SK-N-SH (cell line): ENCODE measurements around the gene DDI2. TPM values are rescaled to one million over a fixed set of nuclear protein-coding genes. Genes with fewer than 3 reads are reported as not detected.

ENCODE experiments used
- CTCF ChIA-PET: fragments of 300-600, 350-600 bp; formaldehyde crosslinking; extraction: SDS; loops from one replicate; lab custom pipeline; 2021; lab: Yijun Ruan, JAX
- POLR2A ChIA-PET: fragments of 350-600 bp; sonication (Branson Sonifier 250); formaldehyde crosslinking; extraction: SDS; loops from one replicate; lab custom pipeline; 2020; ENCODE audit warnings: antibody characterized with exemption, inconsistent platforms; lab: Yijun Ruan, JAX
- DNase-seq: peaks from one replicate; pipeline ENCODE4 v3.0.0; 2012
- H2AFZ ChIP-seq: fragments of 200-600 bp; sonication (generic); 2 replicates; pipeline ENCODE4 v1.8.1; 2016; ENCODE audit warnings: antibody characterized with exemption, mild to moderate bottlenecking, low read depth
- H3F3A ChIP-seq: fragments of 200-600 bp; sonication (generic); replicated peaks from 2 replicates; pipeline ENCODE3; 2016; ENCODE audit warnings: antibody characterized with exemption, mild to moderate bottlenecking; ENCODE audit not compliant: insufficient read depth
- H3K27ac ChIP-seq, 2 experiments: fragments of 200-500 bp in 1 of 2; fragments of 200-600 bp in 1 of 2; sonication (Bioruptor generic) in 1 of 2; sonication (generic), shearing (Covaris generic) in 1 of 2; 2 replicates each; pipeline versions ENCODE4 v1.5.1 to v1.6.1; 2014 to 2016; ENCODE audit warnings: low read depth in 2 of 2, inconsistent platforms in 1 of 2, low read length in 1 of 2, mild to moderate bottlenecking in 1 of 2, mixed read lengths in 1 of 2
- H3K27me3 ChIP-seq: fragments of 200-600 bp; sonication (generic), shearing (Covaris generic); 2 replicates; pipeline ENCODE4 v1.6.1; 2016; ENCODE audit warnings: mixed run types; ENCODE audit not compliant: insufficient read depth
- H3K36me3 ChIP-seq, 2 experiments: fragments of 200-500 bp in 1 of 2; fragments of 200-600 bp in 1 of 2; sonication (Bioruptor generic) in 1 of 2; sonication (generic) in 1 of 2; replicated peaks in 1 of 2; 2 replicates each; pipeline versions ENCODE3 to v1.5.1; 2014 to 2016; ENCODE audit warnings: low read length in 1 of 2, mild to moderate bottlenecking in 1 of 2; ENCODE audit not compliant: insufficient read depth in 2 of 2, control insufficient read depth in 1 of 2
- H3K4me1 ChIP-seq, 2 experiments: fragments of 200-500 bp in 1 of 2; fragments of 200-600 bp in 1 of 2; sonication (Bioruptor generic) in 1 of 2; sonication (generic), shearing (Covaris generic) in 1 of 2; 2 replicates each; pipeline versions ENCODE4 v1.5.1 to v1.6.1; 2014 to 2016; ENCODE audit warnings: low read depth in 1 of 2, low read length in 1 of 2, mixed run types in 1 of 2; ENCODE audit not compliant: insufficient read depth in 2 of 2, control insufficient read depth in 1 of 2
- H3K4me2 ChIP-seq: fragments of 200-600 bp; sonication (generic), shearing (Covaris generic); 2 replicates; pipeline ENCODE4 v1.6.1; 2017; ENCODE audit warnings: mixed run types
- H3K4me3 ChIP-seq, 2 experiments: fragments of 200-500 bp in 1 of 2; fragments of 200-600 bp in 1 of 2; sonication (Bioruptor generic) in 1 of 2; sonication (generic), shearing (Covaris generic) in 1 of 2; 2 replicates each; pipeline versions ENCODE4 v1.5.1 to v1.8.1; 2014 to 2016; ENCODE audit warnings: low read depth in 2 of 2, inconsistent platforms in 1 of 2, low read length in 1 of 2, mild to moderate bottlenecking in 1 of 2, mixed read lengths in 1 of 2, moderate library complexity in 1 of 2
- H3K79me2 ChIP-seq: fragments of 200-600 bp; sonication (generic); 2 replicates; pipeline ENCODE4 v1.8.1; 2017; ENCODE audit warnings: mild to moderate bottlenecking; ENCODE audit not compliant: insufficient read depth
- H3K9ac ChIP-seq: fragments of 200-600 bp; sonication (generic); 2 replicates; pipeline ENCODE4 v1.6.1; 2017; ENCODE audit warnings: mixed run types
- H3K9me2 ChIP-seq: fragments of 200-600 bp; sonication (generic); 2 replicates; pipeline ENCODE4 v1.6.1; 2017; ENCODE audit warnings: mixed run types
- H3K9me3 ChIP-seq: fragments of 200-600 bp; sonication (generic); 2 replicates; pipeline ENCODE4 v1.6.1; 2017; ENCODE audit warnings: mixed run types, mild to moderate bottlenecking, moderate library complexity
- H4K20me1 ChIP-seq: fragments of 200-600 bp; sonication (generic); 2 replicates; pipeline ENCODE4 v1.6.1; 2017; ENCODE audit warnings: mild to moderate bottlenecking, mixed run types; ENCODE audit not compliant: insufficient read depth
- ELF1 ChIP-seq: IDR thresholded peaks from 2 replicates; pipeline ENCODE4 v1.4.0; 2012
- FOSL2 ChIP-seq: IDR thresholded peaks from 2 replicates; pipeline ENCODE4 v1.4.0; 2012; ENCODE audit warnings: low read depth, mild to moderate bottlenecking, moderate library complexity, borderline replicate concordance
- FOXM1 ChIP-seq: IDR thresholded peaks from 2 replicates; pipeline ENCODE4 v1.4.0; 2012; ENCODE audit warnings: low read depth, mild to moderate bottlenecking
- IRF3 ChIP-seq: fragments of 150-350 bp; IDR thresholded peaks from 2 replicates; pipeline ENCODE4 v1.6.1; 2016; ENCODE audit warnings: mild to moderate bottlenecking, low read depth, low read length
- JUND ChIP-seq: IDR thresholded peaks from 2 replicates; pipeline ENCODE4 v1.4.0; 2012
- NFIC ChIP-seq: IDR thresholded peaks from 2 replicates; pipeline ENCODE4 v1.4.0; 2012; ENCODE audit warnings: borderline replicate concordance
- NRF1 ChIP-seq: IDR thresholded peaks from 2 replicates; pipeline ENCODE4 v1.6.1; 2012; ENCODE audit warnings: low read depth, mild to moderate bottlenecking, low read length
- RCOR1 ChIP-seq: fragments of 150-350 bp; IDR thresholded peaks from 2 replicates; pipeline ENCODE4 v1.6.1; 2017; ENCODE audit warnings: antibody characterized with exemption, low read length
- RFX5 ChIP-seq: IDR thresholded peaks from 2 replicates; pipeline ENCODE4 v1.6.1; 2012; ENCODE audit warnings: mild to moderate bottlenecking, improper control_type of control experiment, low read length
- RXRA ChIP-seq: IDR thresholded peaks from 2 replicates; pipeline ENCODE4 v1.4.0; 2012; ENCODE audit warnings: low read depth, mild to moderate bottlenecking, borderline replicate concordance
- ZBTB33 ChIP-seq: IDR thresholded peaks from 2 replicates; pipeline ENCODE4 v1.4.0; 2012; ENCODE audit warnings: low read depth, borderline replicate concordance
- WGBS: methylation state at CpG from one replicate; pipeline ENCODE4 v1.1.6; 2017; ENCODE audit warnings: low lambda C conversion rate; 5-methylcytosine and 5-hydroxymethylcytosine counted together
- polyA plus RNA-seq, 3 experiments: library from polyadenylated mRNA; depleted of rRNA; stranded (reverse); fragments of >200 nt; gene quantifications; 2 replicates each; pipeline ENCODE4 v1.2.3, GENCODE V29; 2012
- TF ChIP-seq, protein P1 (sequence below): IDR thresholded peaks from 2 replicates; pipeline ENCODE4 v1.4.0; 2012; ENCODE audit warnings: low read depth

DDI2 gene
- polyA plus RNA-seq, 1 of the 3 experiments (the other 2 are of a cell fraction): 2.8 TPM

DNA sequence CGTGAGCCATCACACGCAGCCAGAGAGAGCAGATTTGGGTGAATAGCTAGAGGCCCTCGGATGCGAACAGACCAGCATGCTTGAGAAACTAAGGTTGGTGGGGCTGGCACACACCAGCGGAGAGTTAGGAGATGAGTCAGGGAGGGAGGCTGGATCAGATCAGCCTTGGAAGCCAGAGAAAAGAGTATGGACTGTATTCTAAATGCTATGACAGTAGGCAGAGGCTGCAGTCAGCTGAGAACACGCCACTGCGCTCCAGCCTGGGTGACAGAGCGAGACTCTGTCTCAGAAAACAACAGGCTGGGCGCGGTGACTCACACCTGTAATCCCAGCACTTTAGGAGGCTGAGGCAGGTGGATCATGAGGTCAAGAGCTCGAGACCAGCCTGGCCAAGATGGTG is 62.9 kb downstream of the DDI2 start:
- peaks cover 10% of the 10 kb centered on the region for H3F3A ChIP-seq
- WGBS: 74% methylated on average over 6 of the region's 11 CpGs
- ChIA-PET POLR2A (no interaction called here), CTCF (interaction anchor here (1.3 kb wide), 1 partner anchor 60 kb away, joined by 3 read pairs; no protein-coding TSS in a partner anchor)
- peaks cover 0 to 8% of the 10 kb centered on the region in 2 experiments; a peak in 1 of 4 replicates for H3K4me1 ChIP-seq
- no peaks in the 10 kb centered on the region for H4K20me1 ChIP-seq
- no peak for DNase-seq
- peaks cover 7% of the 10 kb centered on the region for H3K79me2 ChIP-seq
- no peaks in the 10 kb centered on the region for H3K36me3 ChIP-seq
- no peaks in the 10 kb centered on the region for H3K9me2 ChIP-seq
- no peak overlapping the region for H2AFZ ChIP-seq
- no peaks in the 10 kb centered on the region for H3K27me3 ChIP-seq
- peak overlapping the region; percentile 31 for H3K4me2 ChIP-seq
- no peak overlapping the region for H3K9ac ChIP-seq
- H3K4me3 ChIP-seq: no peak overlapping the region
- peak overlapping the region in 1 of 2 experiments; percentile 37; a peak in 2 of 4 replicates for H3K27ac ChIP-seq
- TF ChIP-seq IRF3 (no peak), RCOR1 (no peak), RFX5 (no peak), JUND (no peak), NFIC (no peak), ELF1 (no peak), FOXM1 (no peak)
- TF ChIP-seq, protein P1, sequence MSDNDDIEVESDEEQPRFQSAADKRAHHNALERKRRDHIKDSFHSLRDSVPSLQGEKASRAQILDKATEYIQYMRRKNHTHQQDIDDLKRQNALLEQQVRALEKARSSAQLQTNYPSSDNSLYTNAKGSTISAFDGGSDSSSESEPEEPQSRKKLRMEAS: 0 out of 2 replicates have a peak, but pooled peaks have one; percentile 55
- no peaks in the 10 kb centered on the region for H3K9me3 ChIP-seq

DNA sequence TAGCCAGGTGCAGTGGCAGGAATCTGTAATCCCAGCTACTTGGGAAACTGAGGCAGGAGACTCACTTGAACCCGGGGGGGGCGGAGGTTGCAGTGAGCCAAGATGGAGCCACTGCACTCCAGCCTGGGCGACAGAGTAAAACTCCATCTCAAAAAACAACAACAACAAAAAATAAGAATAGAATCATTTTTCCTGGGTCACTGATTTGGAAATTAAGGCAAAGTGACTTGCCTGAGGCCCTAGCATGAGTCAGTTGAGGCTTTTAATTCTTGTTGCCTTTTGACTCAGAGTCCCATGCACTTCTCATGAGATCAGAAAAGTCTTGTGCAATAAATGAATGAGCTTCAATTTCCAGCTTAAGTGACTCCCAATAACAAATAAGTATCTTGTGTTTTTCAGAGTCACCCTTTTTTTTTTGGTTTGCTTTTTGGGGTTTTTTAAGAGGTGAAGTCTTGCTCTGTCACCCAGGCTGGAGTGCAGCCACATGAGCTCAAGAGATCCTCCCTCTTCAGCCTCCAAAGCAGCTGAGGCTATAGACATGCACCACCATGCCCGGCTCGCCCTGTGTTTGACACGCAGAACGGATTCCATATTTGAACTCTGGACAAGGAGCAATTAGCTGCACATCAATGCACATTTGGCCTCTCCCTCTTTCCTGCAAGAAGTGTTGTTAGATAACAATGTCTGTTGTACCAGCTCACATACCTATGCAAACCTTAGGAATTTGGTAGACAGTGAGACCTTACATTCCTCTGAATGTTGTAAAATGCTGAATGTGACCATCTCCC is 63.5 kb downstream of the DDI2 start:
- Histone ChIP-seq H3K4me2 (peak overlapping the region; percentile 31; the same call in 1 of the 2 replicates), H3K9me2 (no peaks in the 10 kb centered on the region), H3K9me3 (no peaks in the 10 kb centered on the region), H3K4me1 (peaks cover 0 to 13% of the 10 kb centered on the region in 2 experiments; a peak in 2 of 4 replicates), H3K36me3 (no peaks in the 10 kb centered on the region), H2AFZ (peak overlapping the region; percentile 41; the same call in 1 of the 2 replicates), H3K9ac (no peak overlapping the region), H3K27me3 (no peaks in the 10 kb centered on the region)
- POLR2A ChIA-PET: no interaction called here
- peak; percentile 29; the same call in 1 of the 2 replicates for TF ChIP-seq FOSL2
- no peak for TF ChIP-seq ZBTB33
- TF ChIP-seq RXRA: no peak
- no peak for TF ChIP-seq NRF1
- TF ChIP-seq, all 33 proteins: peak for 1
- DNase-seq: no peak
- Histone ChIP-seq H3F3A (peaks cover 14% of the 10 kb centered on the region), H3K27ac (peak overlapping the region in 1 of 2 experiments; percentile 37; a peak in 2 of 4 replicates), H4K20me1 (no peaks in the 10 kb centered on the region; the same call in 1 of the 2 replicates), H3K79me2 (peaks cover 13% of the 10 kb centered on the region), H3K4me3 (no peak overlapping the region)
- CTCF ChIA-PET: interaction anchor here (0.6 to 1.3 kb wide), 3 partner anchors 25 to 129 kb away, joined by 3 read pairs; no protein-coding TSS in a partner anchor
- 87% methylated on average over 7 of the region's 7 CpGs for WGBS
